ENCODE data around the gene COL9A2. TPM values are rescaled to one million over a fixed set of nuclear protein-coding genes. Genes with fewer than 3 reads are reported as not detected.

Gene COL9A2
- total RNA-seq, 4 donors from 2014 or later: 0.07 to 8.9 TPM; not detected in 2

- intact Hi-C loops (cut with DNase I; ENCODE audit: low total_unique reads) (no loop called here), in situ Hi-C loops (cut with MboI; ENCODE audit: low sequenced_read_pairs in 4 of 4) (no loop called here)
- H3K9me3 ChIP-seq: no peaks in the 10 kb centered on the region
These were observed 16.4 kb downstream of the COL9A2 start for GRCh38 chr1:40300651-40301050.

GRCh38 chr1:40300249-40300567, 16.9 kb downstream of the COL9A2 start:
- Histone ChIP-seq H3K9me3 (no peaks in the 10 kb centered on the region), H3K27ac (no peak overlapping the region), H3K4me3 (no peak overlapping the region), H3K4me1 (no peaks in the 10 kb centered on the region), H3K36me3 (peaks cover 0 to 1% of the 10 kb centered on the region in 2 donors), H3K27me3 (peaks cover 0 to 18% (median 7%) of the 10 kb centered on the region in 3 donors)
- in situ Hi-C loops (cut with MboI; ENCODE audit: low sequenced_read_pairs in 4 of 4) (no loop called here), intact Hi-C loops (cut with DNase I; ENCODE audit: low total_unique reads) (no loop called here)
- TF ChIP-seq POLR2A (IDR thresholded peaks at IDR 0.05) (no peak), CTCF (IDR thresholded peaks at IDR 0.05 in 4 of 5, conservative IDR thresholded peaks at IDR 0.05 in 1 of 5) (no peak)
- DNase-seq: no peak
- ATAC-seq: no peak

More at GRCh38 chr1:40300651-40301050, 16.4 kb downstream of the COL9A2 start:
- H3K36me3 ChIP-seq: no peaks in the 10 kb centered on the region
- no peak overlapping the region for H3K4me3 ChIP-seq
- no peaks in the 10 kb centered on the region for H3K4me1 ChIP-seq
- H3K27ac ChIP-seq: no peak overlapping the region
- no peak for DNase-seq
- ATAC-seq: no peak
- peaks cover 0 to 18% (median 7%) of the 10 kb centered on the region in 3 donors for H3K27me3 ChIP-seq
- TF ChIP-seq CTCF (IDR thresholded peaks at IDR 0.05 in 4 of 5, conservative IDR thresholded peaks at IDR 0.05 in 1 of 5) (no peak), POLR2A (IDR thresholded peaks at IDR 0.05) (no peak)

- in situ Hi-C loops (cut with MboI; ENCODE audit: low sequenced_read_pairs in 4 of 4) (no loop called here), intact Hi-C loops (cut with DNase I; ENCODE audit: low total_unique reads) (no loop called here)
- H3K27ac ChIP-seq: no peak overlapping the region
- no peaks in the 10 kb centered on the region for H3K9me3 ChIP-seq
- ATAC-seq (no peak), DNase-seq (no peak)
- H3K4me1 ChIP-seq: no peaks in the 10 kb centered on the region
- H3K4me3 ChIP-seq: no peak overlapping the region
- H3K27me3 ChIP-seq: peaks cover 0 to 17% (median 7%) of the 10 kb centered on the region in 3 donors
- H3K36me3 ChIP-seq: peaks cover 0 to 5% of the 10 kb centered on the region in 2 donors
- TF ChIP-seq CTCF (IDR thresholded peaks at IDR 0.05 in 4 of 5, conservative IDR thresholded peaks at IDR 0.05 in 1 of 5) (no peak), POLR2A (IDR thresholded peaks at IDR 0.05) (no peak)
These were observed 17.5 kb downstream of the COL9A2 start for GRCh38 chr1:40299366-40300248.

- H3K27me3 ChIP-seq: no peaks in the 10 kb centered on the region
- H3K36me3 ChIP-seq: peaks cover 0 to 71% of the 10 kb centered on the region in 2 donors
- DNase-seq: no peak
- no peak overlapping the region for H3K27ac ChIP-seq
- H3K4me3 ChIP-seq: no peak overlapping the region
- H3K4me1 ChIP-seq: no peaks in the 10 kb centered on the region
- no peaks in the 10 kb centered on the region for H3K9me3 ChIP-seq
- in situ Hi-C loops (cut with MboI; ENCODE audit: low sequenced_read_pairs in 4 of 4): no loop called here
- intact Hi-C loops (cut with DNase I; ENCODE audit: low total_unique reads): no loop called here
- ATAC-seq: no peak
- TF ChIP-seq POLR2A (IDR thresholded peaks at IDR 0.05) (no peak), CTCF (IDR thresholded peaks at IDR 0.05 in 4 of 5, conservative IDR thresholded peaks at IDR 0.05 in 1 of 5) (no peak)
These were observed 25.8 kb downstream of the COL9A2 start for GRCh38 chr1:40291293-40291692.
